Right renal cortex interstitium (tissue), 3 donors: ENCODE data around the gene CFLAR. TPM values are rescaled to one million over a fixed set of nuclear protein-coding genes. Genes with fewer than 3 reads are reported as not detected.

Experiments
- DNase-seq, 3 donors: peaks; one replicate each; pipeline ENCODE4 v3.0.0-alpha.2; 2013; ENCODE audit warnings: low read depth in 3 of 3, low spot score in 2 of 3
- polyA plus RNA-seq, 3 donors: library from polyadenylated mRNA; unstranded; fragments of 120-200 nt; gene quantifications; one replicate each; pipeline ENCODE4 v1.2.1, GENCODE V29; 2013; ENCODE audit not compliant: insufficient read length in 3 of 3

CFLAR gene
- polyA plus RNA-seq, 3 donors, result 50.2 to 55.3 (median 52.8) TPM

DNA sequence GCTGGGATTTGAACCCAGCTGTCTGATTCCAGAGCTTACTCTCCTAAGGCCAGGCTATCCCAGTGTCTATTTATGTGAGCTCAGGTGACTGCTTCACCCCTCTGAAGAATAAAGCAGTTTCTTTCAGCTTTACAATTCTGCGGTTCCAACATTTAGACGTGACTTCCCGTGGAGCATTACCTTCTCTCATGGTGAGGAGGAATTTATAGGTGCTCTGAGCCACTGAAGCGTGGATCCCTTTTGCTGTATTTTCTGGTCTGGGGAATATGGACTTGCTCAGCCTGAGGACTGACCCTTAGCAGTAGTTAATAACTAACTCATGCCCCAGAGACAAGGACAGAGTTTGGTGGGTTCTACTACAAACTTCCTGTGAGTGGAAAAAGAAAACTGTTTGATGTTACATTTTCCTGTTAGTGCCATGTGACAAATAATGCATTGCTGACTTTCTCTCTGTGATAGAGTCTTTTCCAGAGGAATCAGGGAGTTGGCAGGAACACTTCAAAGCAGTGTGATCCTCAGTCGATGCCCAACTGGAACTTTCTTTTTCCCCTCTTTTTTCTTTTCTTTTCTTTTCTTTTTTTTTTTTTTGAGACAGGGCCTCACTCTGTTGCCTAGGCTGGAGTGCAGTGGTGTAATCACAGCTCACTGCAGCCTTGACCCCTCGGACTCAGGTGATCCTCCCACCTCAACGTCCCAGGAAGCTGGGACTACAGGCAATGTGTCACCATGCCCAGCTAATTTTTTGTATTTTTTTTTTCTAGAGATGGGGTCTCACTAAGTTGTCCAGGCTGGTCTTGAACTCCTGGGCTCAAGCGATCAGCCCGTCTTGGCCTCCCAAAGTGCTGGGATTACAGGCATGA, 88.9 kb downstream of the CFLAR start:
- DNase-seq, result peak in 1 of 3 donors; percentile 47

DNA sequence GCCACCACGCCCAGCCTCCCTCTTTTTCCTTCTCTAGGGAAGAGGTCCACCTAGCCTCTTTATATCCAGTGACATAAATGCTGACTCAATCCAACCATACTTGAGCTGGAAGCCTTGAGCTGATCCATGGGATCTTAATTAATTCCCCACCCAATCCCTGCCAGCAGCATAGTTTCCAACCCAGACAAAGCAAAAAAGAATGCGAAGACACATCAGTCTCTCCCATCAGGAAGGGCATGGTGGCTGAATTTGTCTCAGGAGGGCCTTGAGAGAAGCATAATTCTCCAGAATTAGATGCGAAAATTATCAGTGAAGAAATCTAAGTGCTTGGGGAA, 89.5 kb downstream of the CFLAR start:
- no peak for DNase-seq

DNA sequence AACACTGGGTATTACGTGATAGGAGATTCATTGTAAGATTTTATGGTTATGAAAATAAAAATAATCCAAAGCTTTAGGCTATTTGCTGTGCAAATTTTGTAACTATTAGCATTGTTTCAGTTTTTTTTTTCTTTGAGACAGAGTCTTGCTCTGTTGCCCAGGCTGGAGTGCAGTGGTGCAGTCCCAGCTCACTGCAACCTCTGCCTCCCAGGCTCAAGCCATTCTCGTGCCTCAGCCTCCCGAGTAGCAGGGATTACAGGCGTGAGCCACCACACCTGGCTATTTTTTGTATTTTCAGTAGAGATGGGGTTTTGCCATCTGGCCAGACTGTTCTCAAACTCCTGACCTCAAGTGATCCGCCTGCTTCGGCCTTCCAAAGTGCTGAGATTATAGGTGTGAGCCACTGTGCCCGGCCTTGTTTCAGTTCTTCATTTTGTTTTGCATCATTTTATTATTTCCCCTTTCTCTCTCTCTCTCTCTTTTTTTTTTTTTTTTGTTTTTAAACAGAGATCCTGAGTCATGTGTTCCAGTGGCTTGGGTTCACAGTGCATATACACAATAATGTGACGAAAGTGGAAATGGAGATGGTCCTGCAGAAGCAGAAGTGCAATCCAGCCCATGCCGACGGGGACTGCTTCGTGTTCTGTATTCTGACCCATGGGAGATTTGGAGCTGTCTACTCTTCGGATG, 92.7 kb downstream of the CFLAR start:
- no peak for DNase-seq

- no peak for DNase-seq
These were observed 100.0 kb downstream of the CFLAR start for GRCh38 chr2:201215963-201216362.

GRCh38 chr2:201216918-201217317, 101.0 kb downstream of the CFLAR start:
- DNase-seq, result no peak

GRCh38 chr2:201218780-201219179, 102.8 kb downstream of the CFLAR start:
- no peak for DNase-seq

GRCh38 chr2:201219328-201220096, 103.5 kb downstream of the CFLAR start:
- no peak for DNase-seq

DNA sequence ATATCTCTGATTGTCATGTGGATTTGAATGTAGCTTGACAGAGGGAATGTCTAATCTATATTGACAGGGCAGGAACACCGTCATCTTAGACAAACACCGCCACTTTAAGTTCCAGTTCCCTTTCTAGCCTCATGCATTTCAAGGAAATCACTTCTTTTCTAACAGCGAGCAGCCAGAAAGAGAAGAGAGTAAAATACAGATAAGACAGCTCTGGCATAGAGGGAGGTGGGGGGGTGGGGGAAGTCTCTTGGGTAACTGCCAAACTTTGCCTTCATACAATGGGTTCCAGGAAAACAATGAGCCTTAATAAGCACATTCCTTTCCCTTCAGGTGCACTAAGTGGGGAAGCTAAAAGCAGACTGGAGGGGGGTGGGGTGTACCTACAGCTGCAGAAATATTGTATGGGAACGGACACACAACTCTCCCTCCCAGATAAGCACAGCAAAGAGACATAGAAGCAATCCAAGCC, 104.2 kb downstream of the CFLAR start:
- DNase-seq, result no peak

DNA sequence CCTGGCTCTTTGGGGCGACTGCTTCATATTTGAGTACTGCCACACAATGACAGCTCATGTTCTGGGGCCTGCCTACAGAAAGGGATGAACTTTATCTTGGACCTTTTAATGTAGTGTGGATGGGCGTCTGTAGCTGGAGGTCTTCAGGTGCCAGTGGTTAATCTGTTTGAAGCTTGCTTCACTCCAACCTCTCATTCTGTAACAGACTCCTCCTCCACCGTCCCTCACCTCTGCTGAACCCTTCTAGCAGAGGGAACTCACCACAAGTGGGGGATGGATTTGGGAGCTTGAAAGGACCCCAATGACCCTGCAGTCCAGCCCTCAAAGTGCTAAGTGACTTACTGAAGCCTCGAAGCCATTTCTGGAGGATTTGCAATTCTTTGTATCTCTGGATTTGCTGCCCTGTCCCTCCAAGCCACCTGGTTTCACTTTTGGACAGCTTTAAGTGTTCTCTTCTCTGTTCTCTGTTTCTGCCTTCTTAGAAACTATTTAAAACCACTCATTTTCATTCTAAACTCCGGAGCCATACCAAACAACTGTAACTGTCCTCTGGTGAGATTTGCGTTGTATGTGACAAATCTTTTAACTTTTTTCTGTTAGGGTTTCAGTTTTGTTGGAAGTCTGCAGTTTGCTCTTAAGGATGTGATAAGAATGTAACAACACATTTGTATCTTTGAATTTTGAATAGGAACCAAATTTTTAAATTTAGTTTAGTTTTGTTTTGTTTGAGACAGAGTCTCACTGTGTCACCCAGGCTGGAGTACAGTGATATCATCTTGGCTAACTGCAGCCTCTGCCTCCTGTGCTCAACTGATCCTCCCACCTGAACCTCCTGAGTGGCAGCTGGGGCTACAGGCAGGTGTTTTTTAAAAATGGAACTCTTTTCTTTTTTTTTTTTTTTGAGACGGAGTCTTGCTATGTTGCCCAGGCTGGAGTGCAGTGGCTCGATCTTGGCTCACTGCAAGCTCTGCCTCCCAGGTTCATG, 107.4 kb downstream of the CFLAR start:
- no peak for DNase-seq

Other genes starting within 250 kb of the CFLAR start
- gene PPIL3, start 227.1 kb upstream of the CFLAR start, polyA plus RNA-seq, result 10 to 100 TPM; 59.3 to 80.2 (median 69.8) TPM
- 10 to 100 TPM; 51.9 to 53.6 (median 52.6) TPM for gene NIF3L1, start 226.8 kb upstream of the CFLAR start, polyA plus RNA-seq
- 10 to 100 TPM; 29.8 to 31.8 (median 31.2) TPM for gene ORC2, start 152.5 kb upstream of the CFLAR start, polyA plus RNA-seq
- 10 to 100 TPM; 13.3 to 13.5 (median 13.5) TPM for gene HYCC2, start 44.5 kb upstream of the CFLAR start, polyA plus RNA-seq
- 100 to 1,000 TPM; 131 to 137 (median 132) TPM for gene NDUFB3, start 44.2 kb upstream of the CFLAR start, polyA plus RNA-seq
- gene CASP10, start 67.0 kb downstream of the CFLAR start, polyA plus RNA-seq, result 1 to 10 TPM; 7.2 to 8.0 (median 8.0) TPM
- gene CASP8, start 144.4 kb downstream of the CFLAR start, polyA plus RNA-seq, result 10 to 100 TPM; 14.9 to 17.3 (median 15.2) TPM
- 1 to 10 TPM; 1.0 to 2.3 (median 2.3) TPM for gene FLACC1, start 241.2 kb downstream of the CFLAR start, polyA plus RNA-seq